GM23338 (cell line): Measurements from ENCODE around the gene GLIS2. TPM values are rescaled to one million over a fixed set of nuclear protein-coding genes. Genes with fewer than 3 reads are reported as not detected.

Experiments used
- ATAC-seq: fragments of 200-7000 bp; cut with Tn5 transposase; 3 replicates; pipeline ENCODE4 v1.9.1; 2020
- DNase-seq: peaks from one replicate; pipeline ENCODE4 v3.0.0-alpha.2; 2015; ENCODE audit warnings: low spot score
- H2AFZ ChIP-seq: fragments of 200-600 bp; sonication (generic); 2 replicates; pipeline ENCODE4 v1.8.0; 2016; ENCODE audit warnings: antibody characterized with exemption, mild to moderate bottlenecking, moderate library complexity
- H3F3A ChIP-seq: fragments of 200-600 bp; sonication (generic); replicated peaks from 2 replicates; pipeline ENCODE4 v1.8.0; 2017; ENCODE audit warnings: antibody characterized with exemption, mixed run types, low read depth
- H3K27ac ChIP-seq: fragments of 200-600 bp; sonication (generic); 2 replicates; pipeline ENCODE4 v1.6.1; 2016; ENCODE audit warnings: low read depth
- H3K27me3 ChIP-seq: fragments of 200-600 bp; sonication (generic); 2 replicates; pipeline ENCODE4 v1.8.0; 2016; ENCODE audit warnings: mild to moderate bottlenecking, mixed run types, moderate library complexity; ENCODE audit not compliant: insufficient read depth
- H3K36me3 ChIP-seq: fragments of 200-600 bp; sonication (generic); 2 replicates; pipeline ENCODE4 v1.8.0; 2016; ENCODE audit warnings: mild to moderate bottlenecking; ENCODE audit not compliant: insufficient read depth
- H3K4me1 ChIP-seq: fragments of 200-600 bp; sonication (generic); 2 replicates; pipeline ENCODE4 v1.8.0; 2016; ENCODE audit warnings: mild to moderate bottlenecking, moderate library complexity; ENCODE audit not compliant: insufficient read depth
- H3K4me2 ChIP-seq: fragments of 200-600 bp; sonication (generic); 2 replicates; pipeline ENCODE4 v1.7.1; 2017; ENCODE audit warnings: mixed run types
- H3K4me3 ChIP-seq: fragments of 200-600 bp; sonication (generic); 2 replicates; pipeline ENCODE4 v1.6.1; 2016; ENCODE audit warnings: mixed run types
- H3K79me2 ChIP-seq: fragments of 200-600 bp; sonication (generic); replicated peaks from 2 replicates; pipeline ENCODE4 v1.8.0; 2017; ENCODE audit warnings: mild to moderate bottlenecking; ENCODE audit not compliant: insufficient read depth
- H3K9me2 ChIP-seq: fragments of 200-600 bp; sonication (generic); 2 replicates; pipeline ENCODE4 v1.8.0; 2017; ENCODE audit not compliant: insufficient read depth
- H4K20me1 ChIP-seq: fragments of 200-600 bp; sonication (generic); replicated peaks from 2 replicates; pipeline ENCODE4 v1.8.0; 2017; ENCODE audit warnings: mild to moderate bottlenecking; ENCODE audit not compliant: insufficient read depth
- H3K27ac Mint-ChIP-seq: 2 replicates; pipeline ENCODE4 v1.8.0; 2020; ENCODE audit warnings: inconsistent platforms, mild to moderate bottlenecking, moderate library complexity, mixed read lengths
- H3K27me3 Mint-ChIP-seq: 3 replicates; pipeline ENCODE4 v1.8.0; 2022; ENCODE audit warnings: low read depth, mild to moderate bottlenecking, moderate library complexity, mixed read lengths, inconsistent platforms; ENCODE audit not compliant: insufficient read depth, poor library complexity
- H3K36me3 Mint-ChIP-seq: 3 replicates; pipeline ENCODE4 v1.8.0; 2021; ENCODE audit warnings: low read depth, mild to moderate bottlenecking, inconsistent platforms, moderate library complexity, mixed read lengths
- H3K4me1 Mint-ChIP-seq: 3 replicates; pipeline ENCODE4 v1.8.0; 2020; ENCODE audit warnings: mild to moderate bottlenecking, inconsistent platforms, mixed read lengths
- H3K4me3 Mint-ChIP-seq: 3 replicates; pipeline ENCODE4 v1.8.0; 2021; ENCODE audit warnings: moderate library complexity, mild to moderate bottlenecking, inconsistent platforms, mixed read lengths
- H3K9me3 Mint-ChIP-seq: 3 replicates; pipeline ENCODE4 v1.8.0; 2020; ENCODE audit warnings: moderate library complexity, mild to moderate bottlenecking, inconsistent platforms, mixed read lengths
- CREB1 ChIP-seq: fragments of 250-450 bp; sonication (Bioruptor Pico); IDR thresholded peaks from 2 replicates; pipeline ENCODE4 v1.5.0; 2020; ENCODE audit warnings: low read depth, mild to moderate bottlenecking, moderate library complexity
- ETS1 ChIP-seq: IDR thresholded peaks from 2 replicates; pipeline ENCODE4 v1.6.1; 2016; ENCODE audit warnings: antibody characterized with exemption
- EZH2 ChIP-seq: fragments of 200-600 bp; sonication (generic); IDR thresholded peaks from one replicate; pipeline ENCODE4 v1.8.0; 2017; ENCODE audit warnings: antibody characterized with exemption, mild to moderate bottlenecking, low read depth; ENCODE audit not compliant: unreplicated experiment
- EZH2phosphoT487 ChIP-seq: fragments of 200-600 bp; sonication (generic); IDR thresholded peaks from one replicate; pipeline ENCODE4 v1.8.1; 2018; ENCODE audit warnings: antibody characterized with exemption; ENCODE audit not compliant: unreplicated experiment
- JUNB ChIP-seq: IDR thresholded peaks from one replicate; pipeline ENCODE4 v1.6.1; 2016; ENCODE audit warnings: antibody characterized with exemption; ENCODE audit not compliant: unreplicated experiment
- NANOG ChIP-seq: IDR thresholded peaks from 2 replicates; pipeline ENCODE4 v1.6.1; 2016; ENCODE audit warnings: antibody characterized with exemption, borderline replicate concordance
- POLR2AphosphoS5 ChIP-seq: IDR thresholded peaks from 2 replicates; pipeline ENCODE4 v1.6.1; 2016; ENCODE audit warnings: antibody characterized with exemption, low read depth
- REST ChIP-seq: IDR thresholded peaks from one replicate; pipeline ENCODE4 v1.6.1; 2018; ENCODE audit warnings: antibody characterized with exemption; ENCODE audit not compliant: unreplicated experiment
- STAT1 ChIP-seq: IDR thresholded peaks from one replicate; pipeline ENCODE4 v1.6.1; 2016; ENCODE audit warnings: antibody characterized with exemption; ENCODE audit not compliant: unreplicated experiment
- ZNF114 ChIP-seq: fragments of 250-450 bp; sonication (Bioruptor Pico); IDR thresholded peaks from 2 replicates; pipeline ENCODE4 v1.5.0; 2020; ENCODE audit warnings: mild to moderate bottlenecking, moderate library complexity
- ZNF331 ChIP-seq: fragments of 250-450 bp; sonication (Bioruptor Pico); IDR thresholded peaks from 2 replicates; pipeline ENCODE4 v1.5.0; 2020; ENCODE audit warnings: low read depth, mild to moderate bottlenecking, moderate library complexity
- polyA plus RNA-seq: library from polyadenylated mRNA; unstranded; fragments of >200 nt; fragmentation: Nextera tagmentation; extraction: Ambion mirVana; gene quantifications from 2 replicates; pipeline ENCODE4 v1.2.1, GENCODE V29; 2016
- total RNA-seq: library from RNA; depleted of rRNA; stranded (reverse); fragments of >200 nt; shearing (Covaris generic); gene quantifications from 2 replicates; pipeline ENCODE4 v1.2.3, GENCODE V29; 2014

Gene GLIS2
- total and polyA plus RNA-seq, 2 experiments from 2014 or later: 8.2 to 10.2 TPM

- Histone ChIP-seq H3K4me2 (no peak overlapping the region), H3K79me2 (no peaks in the 10 kb centered on the region), H3F3A (no peaks in the 10 kb centered on the region), H3K27ac (0 out of 2 replicates have a peak overlapping the region, but pooled peaks have one; percentile 59), H3K36me3 (no peaks in the 10 kb centered on the region), H3K27me3 (no peaks in the 10 kb centered on the region), H3K9me2 (no peaks in the 10 kb centered on the region), H3K4me1 (peaks cover 8% of the 10 kb centered on the region), H4K20me1 (no peaks in the 10 kb centered on the region; the same call in 1 of the 2 replicates), H2AFZ (no peak overlapping the region), H3K4me3 (no peak overlapping the region)
- no peaks in the 10 kb centered on the region for H3K9me3 Mint-ChIP-seq
- peaks cover under 1% of the 10 kb centered on the region for H3K27me3 Mint-ChIP-seq
- TF ChIP-seq JUNB (no peak), ETS1 (no peak), STAT1 (no peak), EZH2 (no peak)
- no peak overlapping the region for H3K27ac Mint-ChIP-seq
- peak; percentile 12 for DNase-seq
- peaks cover 25% of the 10 kb centered on the region for H3K4me1 Mint-ChIP-seq
- no peaks in the 10 kb centered on the region; the same call in 1 of the 3 replicates for H3K36me3 Mint-ChIP-seq
- no peak for ATAC-seq
- no peak overlapping the region for H3K4me3 Mint-ChIP-seq
Observed at GRCh38 chr16:4382795-4383357, 67.0 kb downstream of the GLIS2 start.

- DNase-seq (no peak), ATAC-seq (no peak)
- no peak overlapping the region for H3K4me3 ChIP-seq
- no peaks in the 10 kb centered on the region for H3K9me3 Mint-ChIP-seq
- no peak overlapping the region for H3K27ac Mint-ChIP-seq
- no peaks in the 10 kb centered on the region for H3K36me3 ChIP-seq
- H3K4me2 ChIP-seq: no peak overlapping the region
- H3K9me2 ChIP-seq: no peaks in the 10 kb centered on the region
- H3K27me3 Mint-ChIP-seq: no peaks in the 10 kb centered on the region
- peaks cover 18% of the 10 kb centered on the region for H3K4me1 Mint-ChIP-seq
- peaks cover 4% of the 10 kb centered on the region for H3K4me1 ChIP-seq
- H3K4me3 Mint-ChIP-seq: no peak overlapping the region; the same call in 2 of the 3 replicates
- no peaks in the 10 kb centered on the region for H3K79me2 ChIP-seq
- H2AFZ ChIP-seq: no peak overlapping the region
- H4K20me1 ChIP-seq: no peaks in the 10 kb centered on the region; the same call in 1 of the 2 replicates
- no peaks in the 10 kb centered on the region; the same call in 1 of the 3 replicates for H3K36me3 Mint-ChIP-seq
- no peaks in the 10 kb centered on the region for H3K27me3 ChIP-seq
- no peaks in the 10 kb centered on the region for H3F3A ChIP-seq
- 0 out of 2 replicates have a peak overlapping the region, but pooled peaks have one; percentile 69 for H3K27ac ChIP-seq
- TF ChIP-seq CREB1: no peak
- no peak for TF ChIP-seq ZNF114 (CRISPR knock-in tag)
- TF ChIP-seq NANOG: no peak
- no peak for TF ChIP-seq STAT1
- TF ChIP-seq EZH2: no peak
- TF ChIP-seq ZNF331 (CRISPR knock-in tag): no peak
- no peak for TF ChIP-seq POLR2AphosphoS5
- no peak for TF ChIP-seq EZH2phosphoT487
- TF ChIP-seq ETS1: no peak
- no peak for TF ChIP-seq REST
Observed at GRCh38 chr16:4383591-4384444, 68.0 kb downstream of the GLIS2 start.
